OCI-LY3 (cell line): ENCODE data around the gene CLPX.
A peak's percentile ranks its signal among the peaks of the same experiment; 100 is the strongest.
"Not testable (repeated sequence)": the region's sequence is repeated elsewhere in the genome, so short reads cannot be mapped to it uniquely, and the experiment has no call there.

Source experiments
- H2AFZ ChIP-seq: fragments of 200-600, 300-600 bp; shearing (Covaris generic); 2 replicates; pipeline ENCODE4 v1.6.0; 2014; ENCODE audit warnings: antibody characterized with exemption, low read depth, low read length
- H3K27ac ChIP-seq: fragments of 200-600, 300-600 bp; sonication (generic); 2 replicates; pipeline ENCODE4 v1.5.1; 2014; ENCODE audit warnings: mild to moderate bottlenecking, low read length, moderate library complexity, mixed read lengths
- H3K27me3 ChIP-seq: fragments of 200-600, 300-600 bp; sonication (generic); 2 replicates; pipeline ENCODE4 v1.6.1; 2014; ENCODE audit warnings: low read depth, low read length, mixed read lengths
- H3K36me3 ChIP-seq: fragments of 200-600, 300-600 bp; sonication (generic); replicated peaks from 2 replicates; pipeline ENCODE3; 2014; ENCODE audit warnings: low read depth, low read length, mixed read lengths
- H3K4me1 ChIP-seq: fragments of 300-600, 200-600 bp; sonication (generic); 2 replicates; pipeline ENCODE4 v1.6.1; 2014; ENCODE audit warnings: low read length, mixed read lengths
- H3K4me2 ChIP-seq: fragments of 200-600, 300-600 bp; sonication (generic); 2 replicates; pipeline ENCODE4 v1.6.1; 2014; ENCODE audit warnings: low read length, mixed read lengths
- H3K4me3 ChIP-seq: fragments of 300-600, 200-600 bp; sonication (generic); 2 replicates; pipeline ENCODE4 v1.5.1; 2014; ENCODE audit warnings: antibody characterized with exemption, mild to moderate bottlenecking, low read length, moderate library complexity
- H3K79me2 ChIP-seq: fragments of 300-600, 200-600 bp; shearing (Covaris generic); 2 replicates; pipeline ENCODE4 v1.6.1; 2014; ENCODE audit warnings: mild to moderate bottlenecking, low read length, mixed read lengths
- H3K9ac ChIP-seq: fragments of 300-600, 200-600 bp; shearing (Covaris generic); 2 replicates; pipeline ENCODE4 v1.6.0; 2014; ENCODE audit warnings: mild to moderate bottlenecking, low read length, moderate library complexity
- H3K9me3 ChIP-seq: fragments of 200-600, 300-600 bp; shearing (Covaris generic); 2 replicates; pipeline ENCODE4 v1.6.1; 2014; ENCODE audit warnings: low read length, mixed read lengths; ENCODE audit not compliant: insufficient read depth
- H4K20me1 ChIP-seq: fragments of 200-600, 300-600 bp; sonication (generic); 2 replicates; pipeline ENCODE4 v1.6.1; 2016; ENCODE audit warnings: low read length, mixed read lengths; ENCODE audit not compliant: insufficient read depth
- EZH2phosphoT487 ChIP-seq: fragments of 200-600 bp; shearing (Covaris generic); IDR thresholded peaks from 2 replicates; pipeline ENCODE4 v1.6.1; 2018; ENCODE audit warnings: antibody characterized with exemption, mixed run types, low read depth
- TF ChIP-seq, protein P1 (sequence below): fragments of 200-600, 300-600 bp; sonication (generic); IDR thresholded peaks from 2 replicates; pipeline ENCODE4 v1.5.1; 2014; ENCODE audit warnings: antibody characterized with exemption, low read length, low read depth

Gene CLPX

GRCh38 chr15:65192016-65192415, 6.9 kb upstream of the CLPX start:
- TF ChIP-seq, protein P1, sequence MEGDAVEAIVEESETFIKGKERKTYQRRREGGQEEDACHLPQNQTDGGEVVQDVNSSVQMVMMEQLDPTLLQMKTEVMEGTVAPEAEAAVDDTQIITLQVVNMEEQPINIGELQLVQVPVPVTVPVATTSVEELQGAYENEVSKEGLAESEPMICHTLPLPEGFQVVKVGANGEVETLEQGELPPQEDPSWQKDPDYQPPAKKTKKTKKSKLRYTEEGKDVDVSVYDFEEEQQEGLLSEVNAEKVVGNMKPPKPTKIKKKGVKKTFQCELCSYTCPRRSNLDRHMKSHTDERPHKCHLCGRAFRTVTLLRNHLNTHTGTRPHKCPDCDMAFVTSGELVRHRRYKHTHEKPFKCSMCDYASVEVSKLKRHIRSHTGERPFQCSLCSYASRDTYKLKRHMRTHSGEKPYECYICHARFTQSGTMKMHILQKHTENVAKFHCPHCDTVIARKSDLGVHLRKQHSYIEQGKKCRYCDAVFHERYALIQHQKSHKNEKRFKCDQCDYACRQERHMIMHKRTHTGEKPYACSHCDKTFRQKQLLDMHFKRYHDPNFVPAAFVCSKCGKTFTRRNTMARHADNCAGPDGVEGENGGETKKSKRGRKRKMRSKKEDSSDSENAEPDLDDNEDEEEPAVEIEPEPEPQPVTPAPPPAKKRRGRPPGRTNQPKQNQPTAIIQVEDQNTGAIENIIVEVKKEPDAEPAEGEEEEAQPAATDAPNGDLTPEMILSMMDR: no peak
- TF ChIP-seq EZH2phosphoT487: no peak
- H3K4me3 ChIP-seq: no peak overlapping the region
- H3K9ac ChIP-seq: no peak overlapping the region
- H2AFZ ChIP-seq: no peak overlapping the region
- H3K27ac ChIP-seq: no peak overlapping the region
- H4K20me1 ChIP-seq: no peaks in the 10 kb centered on the region
- H3K9me3 ChIP-seq: no peaks in the 10 kb centered on the region
- no peaks in the 10 kb centered on the region for H3K79me2 ChIP-seq
- H3K4me2 ChIP-seq: no peak overlapping the region
- no peaks in the 10 kb centered on the region for H3K27me3 ChIP-seq
- H3K4me1 ChIP-seq: no peaks in the 10 kb centered on the region
- H3K36me3 ChIP-seq: no peaks in the 10 kb centered on the region

DNA sequence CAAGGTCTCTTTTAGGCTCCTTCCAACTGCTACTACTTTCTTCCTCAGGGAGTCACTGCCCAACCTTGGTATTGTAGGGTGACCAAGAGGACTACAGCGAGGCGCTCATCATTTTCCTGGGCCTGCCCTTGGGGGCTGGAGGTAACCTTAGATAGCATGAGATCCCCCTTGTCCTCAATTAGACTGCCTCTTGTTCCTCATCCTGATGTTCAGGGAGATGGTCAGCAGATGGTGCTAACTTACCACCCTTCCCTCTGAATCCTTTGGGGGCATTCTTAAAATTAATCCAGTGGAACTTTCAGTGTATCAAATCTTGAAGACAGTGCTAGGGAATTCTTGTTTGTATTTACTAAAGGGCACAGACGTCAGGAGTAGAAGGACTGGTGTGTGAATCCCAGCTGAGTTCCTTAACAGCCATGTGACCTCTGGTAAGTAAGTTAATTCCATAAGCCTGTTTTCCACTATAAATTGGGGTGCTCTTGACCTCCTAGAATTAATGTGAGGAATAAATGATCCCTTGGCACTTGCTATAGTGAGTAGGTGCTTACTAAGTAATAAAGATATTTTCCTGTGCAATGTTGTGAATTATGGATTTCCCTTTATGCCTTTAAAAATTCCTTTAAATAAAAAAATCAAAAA, 4.1 kb upstream of the CLPX start:
- H3K9me3 ChIP-seq: no peaks in the 10 kb centered on the region
- no peak overlapping the region for H3K9ac ChIP-seq
- H3K79me2 ChIP-seq: peaks cover 9% of the 10 kb centered on the region
- no peak overlapping the region for H3K4me2 ChIP-seq
- no peak overlapping the region for H3K27ac ChIP-seq
- H3K36me3 ChIP-seq: no peaks in the 10 kb centered on the region
- peaks cover 4% of the 10 kb centered on the region; the same call in 1 of the 2 replicates for H3K4me1 ChIP-seq
- no peak for TF ChIP-seq EZH2phosphoT487
- TF ChIP-seq, protein P1: peak; percentile 96
- no peaks in the 10 kb centered on the region for H3K27me3 ChIP-seq
- H4K20me1 ChIP-seq: no peaks in the 10 kb centered on the region
- H2AFZ ChIP-seq: peak overlapping the region; percentile 28; the same call in 1 of the 2 replicates
- no peak overlapping the region for H3K4me3 ChIP-seq

- H3K9me3 ChIP-seq, H3K27me3 ChIP-seq, H3K4me2 ChIP-seq, H2AFZ ChIP-seq, H3K36me3 ChIP-seq, H3K4me1 ChIP-seq, H3K27ac ChIP-seq, H4K20me1 ChIP-seq, H3K4me3 ChIP-seq, H3K9ac ChIP-seq: not testable (repeated sequence)
- H3K79me2 ChIP-seq: peaks cover 17% of the 10 kb centered on the region
These were observed 3.3 kb upstream of the CLPX start for GRCh38 chr15:65188472-65188871.

- peak overlapping the region; percentile 94 for H3K9ac ChIP-seq
- H3K4me1 ChIP-seq: peaks cover 20% of the 10 kb centered on the region
- TF ChIP-seq, protein P1: no peak
- TF ChIP-seq EZH2phosphoT487: no peak
- peak overlapping the region; percentile 70 for H3K27ac ChIP-seq
- H2AFZ ChIP-seq: peak overlapping the region; percentile 48; the same call in 1 of the 2 replicates
- H3K4me3 ChIP-seq: peak overlapping the region; percentile 89
- no peaks in the 10 kb centered on the region for H3K27me3 ChIP-seq
- peaks cover 27% of the 10 kb centered on the region for H4K20me1 ChIP-seq
- H3K4me2 ChIP-seq: peak overlapping the region; percentile 66
- no peaks in the 10 kb centered on the region for H3K9me3 ChIP-seq
- peaks cover 57% of the 10 kb centered on the region for H3K79me2 ChIP-seq
- H3K36me3 ChIP-seq: peaks cover 14% of the 10 kb centered on the region
These were observed 756 bp downstream of the CLPX start for GRCh38 chr15:65184305-65184867.
